SK-N-SH (cell line): ENCODE measurements around the gene LSS. TPM values are rescaled to one million over a fixed set of nuclear protein-coding genes. Genes with fewer than 3 reads are reported as not detected.

Source experiments
- CTCF ChIA-PET: fragments of 300-600, 350-600 bp; formaldehyde crosslinking; extraction: SDS; loops from one replicate; lab custom pipeline; 2021; lab: Yijun Ruan, JAX
- POLR2A ChIA-PET: fragments of 350-600 bp; sonication (Branson Sonifier 250); formaldehyde crosslinking; extraction: SDS; loops from one replicate; lab custom pipeline; 2020; ENCODE audit warnings: antibody characterized with exemption, inconsistent platforms; lab: Yijun Ruan, JAX
- DNase-seq: peaks from one replicate; pipeline ENCODE4 v3.0.0; 2012
- H2AFZ ChIP-seq: fragments of 200-600 bp; sonication (generic); 2 replicates; pipeline ENCODE4 v1.8.1; 2016; ENCODE audit warnings: antibody characterized with exemption, mild to moderate bottlenecking, low read depth
- H3F3A ChIP-seq: fragments of 200-600 bp; sonication (generic); replicated peaks from 2 replicates; pipeline ENCODE3; 2016; ENCODE audit warnings: antibody characterized with exemption, mild to moderate bottlenecking; ENCODE audit not compliant: insufficient read depth
- H3K27ac ChIP-seq, 2 experiments: fragments of 200-500 bp in 1 of 2; fragments of 200-600 bp in 1 of 2; sonication (Bioruptor generic) in 1 of 2; sonication (generic), shearing (Covaris generic) in 1 of 2; 2 replicates each; pipeline versions ENCODE4 v1.5.1 to v1.6.1; 2014 to 2016; ENCODE audit warnings: low read depth in 2 of 2, inconsistent platforms in 1 of 2, low read length in 1 of 2, mild to moderate bottlenecking in 1 of 2, mixed read lengths in 1 of 2
- H3K27me3 ChIP-seq: fragments of 200-600 bp; sonication (generic), shearing (Covaris generic); 2 replicates; pipeline ENCODE4 v1.6.1; 2016; ENCODE audit warnings: mixed run types; ENCODE audit not compliant: insufficient read depth
- H3K36me3 ChIP-seq, 2 experiments: fragments of 200-500 bp in 1 of 2; fragments of 200-600 bp in 1 of 2; sonication (Bioruptor generic) in 1 of 2; sonication (generic) in 1 of 2; replicated peaks in 1 of 2; 2 replicates each; pipeline versions ENCODE3 to v1.5.1; 2014 to 2016; ENCODE audit warnings: low read length in 1 of 2, mild to moderate bottlenecking in 1 of 2; ENCODE audit not compliant: insufficient read depth in 2 of 2, control insufficient read depth in 1 of 2
- H3K4me1 ChIP-seq, 2 experiments: fragments of 200-500 bp in 1 of 2; fragments of 200-600 bp in 1 of 2; sonication (Bioruptor generic) in 1 of 2; sonication (generic), shearing (Covaris generic) in 1 of 2; 2 replicates each; pipeline versions ENCODE4 v1.5.1 to v1.6.1; 2014 to 2016; ENCODE audit warnings: low read depth in 1 of 2, low read length in 1 of 2, mixed run types in 1 of 2; ENCODE audit not compliant: insufficient read depth in 2 of 2, control insufficient read depth in 1 of 2
- H3K4me2 ChIP-seq: fragments of 200-600 bp; sonication (generic), shearing (Covaris generic); 2 replicates; pipeline ENCODE4 v1.6.1; 2017; ENCODE audit warnings: mixed run types
- H3K4me3 ChIP-seq, 2 experiments: fragments of 200-500 bp in 1 of 2; fragments of 200-600 bp in 1 of 2; sonication (Bioruptor generic) in 1 of 2; sonication (generic), shearing (Covaris generic) in 1 of 2; 2 replicates each; pipeline versions ENCODE4 v1.5.1 to v1.8.1; 2014 to 2016; ENCODE audit warnings: low read depth in 2 of 2, inconsistent platforms in 1 of 2, low read length in 1 of 2, mild to moderate bottlenecking in 1 of 2, mixed read lengths in 1 of 2, moderate library complexity in 1 of 2
- H3K79me2 ChIP-seq: fragments of 200-600 bp; sonication (generic); 2 replicates; pipeline ENCODE4 v1.8.1; 2017; ENCODE audit warnings: mild to moderate bottlenecking; ENCODE audit not compliant: insufficient read depth
- H3K9ac ChIP-seq: fragments of 200-600 bp; sonication (generic); 2 replicates; pipeline ENCODE4 v1.6.1; 2017; ENCODE audit warnings: mixed run types
- H3K9me2 ChIP-seq: fragments of 200-600 bp; sonication (generic); 2 replicates; pipeline ENCODE4 v1.6.1; 2017; ENCODE audit warnings: mixed run types
- H3K9me3 ChIP-seq: fragments of 200-600 bp; sonication (generic); 2 replicates; pipeline ENCODE4 v1.6.1; 2017; ENCODE audit warnings: mixed run types, mild to moderate bottlenecking, moderate library complexity
- H4K20me1 ChIP-seq: fragments of 200-600 bp; sonication (generic); 2 replicates; pipeline ENCODE4 v1.6.1; 2017; ENCODE audit warnings: mild to moderate bottlenecking, mixed run types; ENCODE audit not compliant: insufficient read depth
- CHD2 ChIP-seq: fragments of 150-350 bp; IDR thresholded peaks from 2 replicates; pipeline ENCODE4 v1.6.1; 2018; ENCODE audit warnings: low read length; ENCODE audit not compliant: partially characterized antibody
- FOSL2 ChIP-seq: IDR thresholded peaks from 2 replicates; pipeline ENCODE4 v1.4.0; 2012; ENCODE audit warnings: low read depth, mild to moderate bottlenecking, moderate library complexity, borderline replicate concordance
- GABPA ChIP-seq: IDR thresholded peaks from 2 replicates; pipeline ENCODE4 v1.4.0; 2012; ENCODE audit warnings: low read depth, mild to moderate bottlenecking
- GATA2 ChIP-seq: sonication (generic); formaldehyde crosslinking; IDR thresholded peaks from 2 replicates; pipeline ENCODE4 v1.5.0; 2020; ENCODE audit warnings: mild to moderate bottlenecking, missing genetic modification reagents
- MXI1 ChIP-seq: IDR thresholded peaks from 2 replicates; pipeline ENCODE4 v1.6.1; 2012; ENCODE audit warnings: mild to moderate bottlenecking, low read depth, low read length, improper control_type of control experiment
- RCOR1 ChIP-seq: fragments of 150-350 bp; IDR thresholded peaks from 2 replicates; pipeline ENCODE4 v1.6.1; 2017; ENCODE audit warnings: antibody characterized with exemption, low read length
- SMC3 ChIP-seq: IDR thresholded peaks from 2 replicates; pipeline ENCODE4 v1.6.1; 2012; ENCODE audit warnings: low read depth, low read length, improper control_type of control experiment
- TAF1 ChIP-seq: IDR thresholded peaks from 2 replicates; pipeline ENCODE4 v1.6.1; 2012; ENCODE audit warnings: low read depth, mild to moderate bottlenecking, low read length, moderate library complexity, borderline replicate concordance
- TCF12 ChIP-seq: IDR thresholded peaks from 2 replicates; pipeline ENCODE4 v1.4.0; 2012
- YY1 ChIP-seq: IDR thresholded peaks from 2 replicates; pipeline ENCODE4 v1.4.0; 2012; ENCODE audit warnings: low read depth, mild to moderate bottlenecking
- WGBS: methylation state at CpG from one replicate; pipeline ENCODE4 v1.1.6; 2017; ENCODE audit warnings: low lambda C conversion rate; 5-methylcytosine and 5-hydroxymethylcytosine counted together
- polyA plus RNA-seq, 3 experiments: library from polyadenylated mRNA; depleted of rRNA; stranded (reverse); fragments of >200 nt; gene quantifications; 2 replicates each; pipeline ENCODE4 v1.2.3, GENCODE V29; 2012
- TF ChIP-seq, protein P1 (sequence below): fragments of 150-350 bp; IDR thresholded peaks from 2 replicates; pipeline ENCODE4 v1.6.1; 2016; ENCODE audit warnings: mild to moderate bottlenecking, low read depth, low read length
- TF ChIP-seq, protein P2 (sequence below): fragments of 200-600 bp; sonication (generic); IDR thresholded peaks from 2 replicates; pipeline ENCODE4 v1.6.1; 2017; ENCODE audit warnings: antibody characterized with exemption, mild to moderate bottlenecking, moderate library complexity
- TF ChIP-seq, protein P3 (sequence below): IDR thresholded peaks from 2 replicates; pipeline ENCODE4 v1.4.0; 2012; ENCODE audit warnings: low read depth
- TF ChIP-seq, protein P4 (sequence below): IDR thresholded peaks from 2 replicates; pipeline ENCODE4 v1.4.0; 2012; ENCODE audit warnings: low read depth, borderline replicate concordance

LSS gene
- polyA plus RNA-seq, 1 of the 3 experiments (the other 2 are of a cell fraction) = 38.7 TPM

DNA sequence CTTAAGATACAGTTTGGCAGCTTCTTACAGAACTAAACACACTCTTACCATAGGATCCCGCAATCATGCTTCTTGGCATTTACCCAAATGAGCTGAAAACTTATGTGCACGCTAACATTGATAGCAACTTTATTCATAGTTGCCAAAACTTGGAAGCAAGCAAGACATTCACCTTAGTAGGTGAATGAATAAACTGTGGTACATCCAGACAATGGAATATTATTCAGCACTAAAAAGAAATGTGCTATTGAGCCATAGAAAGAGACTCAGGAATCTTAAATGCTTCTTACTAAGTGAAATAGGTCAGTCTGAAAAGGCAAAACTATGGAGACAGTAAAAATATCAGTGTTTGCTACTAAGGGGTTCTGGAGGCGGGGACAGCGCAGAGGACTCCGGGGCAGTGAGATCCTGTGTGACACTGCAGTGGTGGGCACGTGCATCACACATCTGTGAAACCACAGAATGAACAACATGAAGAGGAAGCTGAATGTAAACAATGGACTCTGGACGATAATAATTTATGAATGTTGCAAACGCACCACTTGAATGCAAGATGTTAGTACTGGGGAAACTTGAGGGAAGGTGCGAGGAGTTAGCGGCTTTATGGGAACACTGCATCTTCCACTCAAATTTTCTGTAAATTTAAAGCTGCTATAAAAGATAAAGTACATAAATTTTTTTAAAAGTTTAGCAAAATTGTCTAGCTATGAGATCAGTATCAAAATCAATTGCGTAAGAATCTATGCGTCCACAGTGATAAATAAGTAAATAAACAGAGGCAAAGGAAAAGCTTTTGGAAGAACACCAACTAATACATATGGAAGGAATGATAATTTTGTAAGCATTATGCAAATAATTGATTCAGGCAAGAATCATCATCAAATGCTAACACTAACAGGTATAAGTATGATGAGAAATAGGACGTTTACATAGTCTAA lies 28.9 kb downstream of the LSS start:
- peaks cover 0 to 12% of the 10 kb centered on the region in 2 experiments; a peak in 1 of 4 replicates for H3K4me1 ChIP-seq
- no peaks in the 10 kb centered on the region for H3K27me3 ChIP-seq
- H3K4me2 ChIP-seq = no peak overlapping the region
- WGBS = 83% methylated on average over 13 of the region's 13 CpGs
- H3K36me3 ChIP-seq = peaks cover 33 to 39% of the 10 kb centered on the region in 2 experiments
- H3F3A ChIP-seq = peaks cover 6% of the 10 kb centered on the region
- H3K27ac ChIP-seq = no peak overlapping the region
- ChIA-PET POLR2A (no interaction called here), CTCF (interaction anchor here (0.7 to 1.3 kb wide), 2 partner anchors 47 to 56 kb away, joined by 4 read pairs; no protein-coding TSS in a partner anchor)
- H2AFZ ChIP-seq = no peak overlapping the region
- no peak overlapping the region for H3K9ac ChIP-seq
- H3K9me2 ChIP-seq = no peaks in the 10 kb centered on the region
- TF ChIP-seq, protein P1, sequence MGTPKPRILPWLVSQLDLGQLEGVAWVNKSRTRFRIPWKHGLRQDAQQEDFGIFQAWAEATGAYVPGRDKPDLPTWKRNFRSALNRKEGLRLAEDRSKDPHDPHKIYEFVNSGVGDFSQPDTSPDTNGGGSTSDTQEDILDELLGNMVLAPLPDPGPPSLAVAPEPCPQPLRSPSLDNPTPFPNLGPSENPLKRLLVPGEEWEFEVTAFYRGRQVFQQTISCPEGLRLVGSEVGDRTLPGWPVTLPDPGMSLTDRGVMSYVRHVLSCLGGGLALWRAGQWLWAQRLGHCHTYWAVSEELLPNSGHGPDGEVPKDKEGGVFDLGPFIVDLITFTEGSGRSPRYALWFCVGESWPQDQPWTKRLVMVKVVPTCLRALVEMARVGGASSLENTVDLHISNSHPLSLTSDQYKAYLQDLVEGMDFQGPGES = no peak
- TF ChIP-seq GATA2 (CRISPR knock-in tag) (no peak), SMC3 (no peak), YY1 (no peak), TCF12 (no peak), GABPA (no peak), TAF1 (no peak), CHD2 (no peak), FOSL2 (no peak), MXI1 (no peak), RCOR1 (no peak)
- TF ChIP-seq, protein P2, sequence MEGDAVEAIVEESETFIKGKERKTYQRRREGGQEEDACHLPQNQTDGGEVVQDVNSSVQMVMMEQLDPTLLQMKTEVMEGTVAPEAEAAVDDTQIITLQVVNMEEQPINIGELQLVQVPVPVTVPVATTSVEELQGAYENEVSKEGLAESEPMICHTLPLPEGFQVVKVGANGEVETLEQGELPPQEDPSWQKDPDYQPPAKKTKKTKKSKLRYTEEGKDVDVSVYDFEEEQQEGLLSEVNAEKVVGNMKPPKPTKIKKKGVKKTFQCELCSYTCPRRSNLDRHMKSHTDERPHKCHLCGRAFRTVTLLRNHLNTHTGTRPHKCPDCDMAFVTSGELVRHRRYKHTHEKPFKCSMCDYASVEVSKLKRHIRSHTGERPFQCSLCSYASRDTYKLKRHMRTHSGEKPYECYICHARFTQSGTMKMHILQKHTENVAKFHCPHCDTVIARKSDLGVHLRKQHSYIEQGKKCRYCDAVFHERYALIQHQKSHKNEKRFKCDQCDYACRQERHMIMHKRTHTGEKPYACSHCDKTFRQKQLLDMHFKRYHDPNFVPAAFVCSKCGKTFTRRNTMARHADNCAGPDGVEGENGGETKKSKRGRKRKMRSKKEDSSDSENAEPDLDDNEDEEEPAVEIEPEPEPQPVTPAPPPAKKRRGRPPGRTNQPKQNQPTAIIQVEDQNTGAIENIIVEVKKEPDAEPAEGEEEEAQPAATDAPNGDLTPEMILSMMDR = no peak
- TF ChIP-seq, protein P3, sequence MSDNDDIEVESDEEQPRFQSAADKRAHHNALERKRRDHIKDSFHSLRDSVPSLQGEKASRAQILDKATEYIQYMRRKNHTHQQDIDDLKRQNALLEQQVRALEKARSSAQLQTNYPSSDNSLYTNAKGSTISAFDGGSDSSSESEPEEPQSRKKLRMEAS = no peak
- TF ChIP-seq, protein P4, sequence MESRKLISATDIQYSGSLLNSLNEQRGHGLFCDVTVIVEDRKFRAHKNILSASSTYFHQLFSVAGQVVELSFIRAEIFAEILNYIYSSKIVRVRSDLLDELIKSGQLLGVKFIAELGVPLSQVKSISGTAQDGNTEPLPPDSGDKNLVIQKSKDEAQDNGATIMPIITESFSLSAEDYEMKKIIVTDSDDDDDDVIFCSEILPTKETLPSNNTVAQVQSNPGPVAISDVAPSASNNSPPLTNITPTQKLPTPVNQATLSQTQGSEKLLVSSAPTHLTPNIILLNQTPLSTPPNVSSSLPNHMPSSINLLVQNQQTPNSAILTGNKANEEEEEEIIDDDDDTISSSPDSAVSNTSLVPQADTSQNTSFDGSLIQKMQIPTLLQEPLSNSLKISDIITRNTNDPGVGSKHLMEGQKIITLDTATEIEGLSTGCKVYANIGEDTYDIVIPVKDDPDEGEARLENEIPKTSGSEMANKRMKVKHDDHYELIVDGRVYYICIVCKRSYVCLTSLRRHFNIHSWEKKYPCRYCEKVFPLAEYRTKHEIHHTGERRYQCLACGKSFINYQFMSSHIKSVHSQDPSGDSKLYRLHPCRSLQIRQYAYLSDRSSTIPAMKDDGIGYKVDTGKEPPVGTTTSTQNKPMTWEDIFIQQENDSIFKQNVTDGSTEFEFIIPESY = no peak
- H3K4me3 ChIP-seq = no peak overlapping the region
- no peaks in the 10 kb centered on the region for H3K79me2 ChIP-seq
- H3K9me3 ChIP-seq = no peaks in the 10 kb centered on the region
- H4K20me1 ChIP-seq = no peaks in the 10 kb centered on the region
- DNase-seq = no peak
